Activated CD4-positive, alpha-beta T cell treated with anti-CD3 and anti-CD28 coated beads, Interleukin-2, amount 10 ng/mL, durations not matched to agents 7 days and 5 days (primary cell): ENCODE measurements around the gene ADAMTS10. TPM values are rescaled to one million over a fixed set of nuclear protein-coding genes. Genes with fewer than 3 reads are reported as not detected.

Experiments used
- CTCF ChIA-PET: fragments of 350-600 bp; sonication (Branson Sonifier 250); formaldehyde crosslinking; loops from one replicate; lab custom pipeline; 2021; ENCODE audit warnings: antibody characterized with exemption; lab: Charles Lee
- POLR2A ChIA-PET: fragments of 350-600 bp; sonication (Branson Sonifier 250); formaldehyde crosslinking; loops from one replicate; lab custom pipeline; 2021; ENCODE audit warnings: antibody characterized with exemption; lab: Charles Lee
- DNase-seq: peaks from one replicate; pipeline ENCODE4 v3.0.0-alpha.2; 2020
- H3K27ac Mint-ChIP-seq: one replicate; pipeline ENCODE4 v1.8.0; 2021; ENCODE audit warnings: mild to moderate bottlenecking, moderate library complexity, mixed read lengths
- H3K27me3 Mint-ChIP-seq: one replicate; pipeline ENCODE4 v1.8.0; 2021; ENCODE audit warnings: mixed read lengths
- H3K36me3 Mint-ChIP-seq: one replicate; pipeline ENCODE4 v1.8.0; 2021; ENCODE audit warnings: low read depth, mixed read lengths
- H3K4me1 Mint-ChIP-seq: one replicate; pipeline ENCODE4 v1.8.0; 2021; ENCODE audit warnings: mixed read lengths
- H3K4me3 Mint-ChIP-seq: one replicate; pipeline ENCODE4 v1.8.0; 2021; ENCODE audit warnings: mild to moderate bottlenecking, moderate library complexity, mixed read lengths
- H3K9me3 Mint-ChIP-seq: one replicate; pipeline ENCODE4 v1.8.0; 2021; ENCODE audit warnings: mixed read lengths
- total RNA-seq, 2 experiments: library from RNA; stranded (reverse); gene quantifications; one replicate each; pipeline ENCODE4 v1.2.3, GENCODE V29; 2021

ADAMTS10 gene
- total RNA-seq, 2 experiments from 2014 or later: 10.6 to 15.3 TPM

DNA sequence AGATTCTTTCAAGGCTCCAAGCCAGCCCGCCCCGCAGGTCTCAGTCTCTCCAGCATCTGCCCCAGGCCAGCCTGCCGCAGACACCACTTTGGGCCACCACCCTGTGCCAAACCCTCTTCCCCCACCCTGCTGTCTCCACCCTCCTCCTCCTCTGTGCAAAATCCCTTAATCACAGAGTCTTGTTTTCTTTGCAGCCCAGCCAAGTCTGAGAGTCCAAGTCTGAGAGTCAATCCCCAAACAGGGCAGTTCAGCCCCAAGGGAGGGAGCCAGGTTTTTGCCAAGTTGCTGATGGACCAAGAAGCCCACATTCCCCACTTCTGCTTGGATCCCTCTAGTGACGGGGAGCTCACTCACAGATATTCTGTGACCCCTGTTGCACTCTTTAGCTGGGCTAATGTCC lies 3.1 kb downstream of the ADAMTS10 start:
- Mint-ChIP-seq H3K27me3 (peaks cover 10% of the 10 kb centered on the region), H3K4me3 (no peak overlapping the region), H3K27ac (no peak overlapping the region), H3K36me3 (peaks cover 4% of the 10 kb centered on the region), H3K4me1 (peaks cover 20% of the 10 kb centered on the region), H3K9me3 (peaks cover 6% of the 10 kb centered on the region)
- CTCF ChIA-PET: interaction anchor here (0.6 kb wide), 1 partner anchor 347 kb away, joined by 3 read pairs; no protein-coding TSS in a partner anchor
- POLR2A ChIA-PET: no interaction called here
- no peak for DNase-seq

DNA sequence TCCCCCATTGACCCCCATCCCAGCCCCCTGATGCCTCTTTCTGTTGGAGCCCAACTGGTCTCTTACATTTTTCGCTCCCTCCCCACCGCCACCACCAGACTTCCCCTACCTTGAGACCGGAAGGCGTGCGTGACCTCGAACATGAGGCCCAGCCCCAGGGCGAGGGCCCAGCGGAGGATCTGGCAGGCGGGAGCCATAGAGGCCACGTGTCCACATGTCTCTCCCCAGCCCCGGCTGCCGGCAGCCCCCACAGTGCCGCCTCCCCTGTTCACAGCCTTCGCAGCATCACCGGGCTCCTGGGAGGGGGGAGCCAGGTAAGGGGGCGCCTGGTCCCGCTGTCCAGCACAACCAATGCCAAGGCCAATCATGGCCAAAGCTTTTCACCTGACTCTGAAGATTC lies 5.0 kb downstream of the ADAMTS10 start:
- peaks cover 6% of the 10 kb centered on the region for H3K9me3 Mint-ChIP-seq
- no peak overlapping the region for H3K27ac Mint-ChIP-seq
- no peak overlapping the region for H3K4me3 Mint-ChIP-seq
- H3K27me3 Mint-ChIP-seq: peaks cover 10% of the 10 kb centered on the region
- CTCF ChIA-PET: interaction anchor here (1.3 to 1.5 kb wide), 2 partner anchors 10 to 25 kb away, joined by 3 to 5 read pairs; no protein-coding TSS in a partner anchor
- peaks cover 4% of the 10 kb centered on the region for H3K36me3 Mint-ChIP-seq
- peaks cover 12% of the 10 kb centered on the region for H3K4me1 Mint-ChIP-seq
- no peak for DNase-seq
- POLR2A ChIA-PET: no interaction called here

DNA sequence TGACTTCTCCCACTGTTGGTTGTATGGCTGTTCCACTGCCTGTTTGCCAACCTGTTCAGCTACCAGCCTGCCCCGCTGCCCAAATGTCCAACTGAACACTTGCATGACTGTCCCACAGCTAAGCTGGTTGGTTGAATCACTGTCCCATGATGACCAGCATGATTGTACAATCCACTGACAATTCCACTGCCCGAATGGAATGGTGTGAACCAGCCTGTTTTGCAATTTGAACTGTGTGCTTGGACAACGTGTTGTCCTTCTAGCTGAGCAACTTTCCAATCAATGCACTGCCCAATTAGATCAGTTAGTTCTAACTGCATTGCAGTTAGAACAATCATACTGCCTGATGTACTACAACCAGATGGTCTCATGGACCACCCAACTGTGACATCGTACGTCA lies 8.7 kb downstream of the ADAMTS10 start:
- Mint-ChIP-seq H3K27ac (no peak overlapping the region), H3K4me3 (no peak overlapping the region), H3K36me3 (peaks cover 4% of the 10 kb centered on the region), H3K9me3 (peaks cover 6% of the 10 kb centered on the region), H3K4me1 (no peaks in the 10 kb centered on the region), H3K27me3 (no peaks in the 10 kb centered on the region)
- ChIA-PET POLR2A (no interaction called here), CTCF (no interaction called here)
- DNase-seq: no peak

DNA sequence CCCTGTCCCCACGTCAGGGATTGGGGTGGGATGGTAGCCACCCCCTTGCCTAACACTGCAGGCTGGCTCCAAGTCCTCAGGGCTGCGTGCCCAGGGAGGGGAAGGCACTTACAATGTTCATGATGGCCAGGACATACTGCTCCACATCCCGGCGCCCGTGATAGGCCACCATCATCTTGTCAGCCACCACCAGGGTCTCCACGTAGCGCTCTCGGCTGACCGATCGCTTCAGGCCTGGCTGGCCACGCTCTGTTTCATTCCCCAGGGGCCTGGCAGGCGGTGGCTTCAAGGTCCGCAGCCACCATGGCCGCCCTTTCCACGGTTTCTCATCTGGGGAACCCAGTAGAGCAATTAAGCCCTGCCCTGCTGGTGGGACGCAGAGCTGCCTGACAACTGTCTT lies 9.7 kb downstream of the ADAMTS10 start:
- CTCF ChIA-PET: no interaction called here
- POLR2A ChIA-PET: no interaction called here
- H3K36me3 Mint-ChIP-seq: peaks cover 4% of the 10 kb centered on the region
- no peak overlapping the region for H3K4me3 Mint-ChIP-seq
- H3K27me3 Mint-ChIP-seq: no peaks in the 10 kb centered on the region
- H3K27ac Mint-ChIP-seq: no peak overlapping the region
- DNase-seq: no peak
- H3K4me1 Mint-ChIP-seq: no peaks in the 10 kb centered on the region
- H3K9me3 Mint-ChIP-seq: peaks cover 6% of the 10 kb centered on the region

DNA sequence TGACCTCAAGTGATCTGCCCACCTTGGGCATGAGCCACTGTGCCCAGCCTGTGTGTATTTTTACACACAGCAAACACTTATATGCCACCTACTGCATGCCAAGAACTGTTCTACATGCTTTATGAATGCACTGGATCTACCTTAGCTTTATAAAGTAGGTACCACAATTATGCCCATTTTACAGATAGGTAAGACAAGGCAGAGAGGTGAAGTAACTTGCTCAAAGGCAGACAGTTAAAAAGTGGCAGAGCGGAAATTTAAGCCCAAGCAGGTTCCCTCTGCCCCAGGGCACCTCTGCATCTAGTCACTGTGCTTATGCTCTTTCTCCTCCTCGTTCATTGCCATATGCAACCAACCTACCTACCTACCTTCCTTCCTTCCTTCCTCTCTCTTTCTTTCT lies 10.5 kb downstream of the ADAMTS10 start:
- DNase-seq: no peak
- Mint-ChIP-seq H3K9me3 (peaks cover 3% of the 10 kb centered on the region), H3K27ac (no peak overlapping the region), H3K27me3 (no peaks in the 10 kb centered on the region), H3K36me3 (peaks cover 4% of the 10 kb centered on the region), H3K4me1 (no peaks in the 10 kb centered on the region), H3K4me3 (no peak overlapping the region)
- CTCF ChIA-PET: no interaction called here
- POLR2A ChIA-PET: no interaction called here

DNA sequence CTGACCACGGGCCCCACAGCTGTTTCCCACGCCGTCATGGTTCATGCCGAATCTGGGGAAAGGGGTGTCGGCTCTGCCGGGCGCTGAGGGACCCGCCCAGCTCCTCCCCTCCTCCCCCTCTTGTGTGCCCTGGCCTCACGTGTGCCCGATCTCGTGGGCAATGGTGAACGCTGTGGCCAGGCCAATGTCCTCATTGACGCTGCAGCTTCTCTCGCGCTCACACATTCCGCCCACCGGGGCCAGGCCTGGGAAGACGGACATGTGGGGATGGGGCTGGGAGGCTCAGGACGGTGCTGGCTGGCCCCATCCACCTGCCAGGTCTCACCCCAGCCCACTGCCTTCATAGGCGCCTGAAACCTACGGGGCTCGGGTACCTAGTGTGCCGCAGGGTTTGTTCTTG lies 14.3 kb downstream of the ADAMTS10 start:
- ChIA-PET POLR2A (no interaction called here), CTCF (interaction anchor here (4.0 kb wide), 1 partner anchor 16 kb away, joined by 23 read pairs; no protein-coding TSS in a partner anchor)
- Mint-ChIP-seq H3K27ac (no peak overlapping the region), H3K9me3 (peaks cover 17% of the 10 kb centered on the region), H3K4me1 (peaks cover 13% of the 10 kb centered on the region), H3K27me3 (peaks cover 9% of the 10 kb centered on the region), H3K4me3 (no peak overlapping the region), H3K36me3 (peaks cover 8% of the 10 kb centered on the region)
- DNase-seq: no peak

DNA sequence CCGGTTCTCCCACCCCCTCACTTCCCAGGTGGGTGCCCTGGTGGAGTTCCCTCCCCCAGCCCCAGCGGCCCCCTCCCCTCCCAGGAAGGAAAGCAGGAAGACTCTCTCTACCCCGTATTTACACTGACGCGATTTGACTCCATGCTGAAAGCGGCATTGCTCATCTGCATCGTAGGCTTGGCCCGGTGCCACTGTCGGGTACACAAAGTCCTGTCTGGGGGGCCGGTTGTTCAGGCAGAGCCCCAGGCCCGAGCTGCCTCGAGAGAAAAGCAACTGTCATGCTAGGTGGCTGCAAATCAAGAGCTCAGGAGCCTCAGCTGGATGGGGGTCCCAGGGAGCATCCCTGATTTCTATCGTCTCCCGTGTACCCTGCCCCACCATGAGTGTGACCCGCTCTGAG lies 14.9 kb downstream of the ADAMTS10 start:
- no peak for DNase-seq
- ChIA-PET CTCF (interaction anchor here (4.0 kb wide), 1 partner anchor 15 kb away, joined by 23 read pairs; no protein-coding TSS in a partner anchor), POLR2A (no interaction called here)
- H3K36me3 Mint-ChIP-seq: peaks cover 8% of the 10 kb centered on the region
- H3K4me1 Mint-ChIP-seq: peaks cover 13% of the 10 kb centered on the region
- no peak overlapping the region for H3K27ac Mint-ChIP-seq
- H3K4me3 Mint-ChIP-seq: no peak overlapping the region
- peaks cover 14% of the 10 kb centered on the region for H3K27me3 Mint-ChIP-seq
- peaks cover 17% of the 10 kb centered on the region for H3K9me3 Mint-ChIP-seq

DNA sequence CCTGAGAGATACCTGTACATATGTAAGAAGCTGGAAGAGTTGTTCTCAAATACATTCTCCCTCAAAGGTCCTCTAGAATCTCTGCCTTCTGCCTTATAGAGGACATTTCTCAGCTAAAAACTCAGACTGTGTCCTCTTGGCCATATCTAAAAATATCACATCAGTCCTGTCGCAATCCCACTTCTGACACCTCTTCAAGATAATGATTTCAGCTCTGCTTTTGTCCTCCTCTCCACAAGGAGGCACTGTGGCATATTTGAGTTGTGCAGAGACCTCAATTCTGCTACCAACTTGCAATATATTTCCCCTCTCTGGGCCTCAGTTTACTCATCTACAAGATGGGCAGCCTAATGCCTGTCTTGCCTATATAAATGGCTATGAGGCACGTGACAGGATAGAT lies 16.6 kb downstream of the ADAMTS10 start:
- Mint-ChIP-seq H3K9me3 (peaks cover 17% of the 10 kb centered on the region), H3K4me3 (no peak overlapping the region), H3K4me1 (peaks cover 13% of the 10 kb centered on the region), H3K27ac (no peak overlapping the region), H3K36me3 (peaks cover 8% of the 10 kb centered on the region), H3K27me3 (peaks cover 15% of the 10 kb centered on the region)
- POLR2A ChIA-PET: no interaction called here
- no peak for DNase-seq
- CTCF ChIA-PET: interaction anchor here (1.2 to 4.0 kb wide), 4 partner anchors 9 to 17 kb away, joined by 3 to 23 read pairs (median 7); no protein-coding TSS in a partner anchor

DNA sequence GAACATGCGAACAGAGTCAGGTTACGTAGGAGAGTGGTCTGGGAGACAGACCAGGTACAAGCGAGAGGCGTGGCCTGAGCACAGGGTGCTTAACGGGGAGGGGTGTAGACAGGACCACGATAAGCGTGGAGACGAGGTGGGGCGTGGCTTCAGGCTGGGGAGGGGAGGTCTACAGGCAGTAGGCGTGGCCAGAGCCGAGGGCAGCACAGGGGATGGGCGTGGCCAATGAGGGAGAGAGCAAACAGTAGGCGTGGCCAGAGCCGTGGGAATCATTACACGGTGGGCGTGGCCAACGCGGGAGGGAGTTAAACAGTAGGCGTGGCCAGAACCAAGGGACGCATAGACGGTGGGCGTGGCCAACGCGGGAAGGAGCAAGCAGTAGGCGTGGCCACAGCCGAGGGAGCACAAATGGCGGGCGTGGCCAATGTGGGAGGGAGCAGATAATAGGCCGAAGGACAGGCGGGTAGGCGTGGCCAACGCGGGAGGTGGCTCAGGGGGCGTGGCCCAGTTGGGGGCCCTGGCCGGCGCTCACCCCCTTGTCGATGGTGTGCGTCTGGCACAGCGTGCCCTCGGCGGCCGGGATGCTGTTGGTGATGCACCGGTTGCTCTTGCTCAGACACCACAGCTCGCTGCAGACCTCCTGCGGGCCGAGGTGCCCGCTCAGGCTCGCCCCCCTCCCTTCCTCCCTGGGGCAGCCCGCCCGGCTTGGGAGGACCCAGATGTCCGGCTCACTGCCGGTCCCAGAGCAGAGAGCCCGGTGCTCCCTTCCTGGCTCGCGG lies 18.1 kb downstream of the ADAMTS10 start:
- POLR2A ChIA-PET: no interaction called here
- DNase-seq: peak; percentile 75
- H3K4me1 Mint-ChIP-seq: peaks cover 13% of the 10 kb centered on the region
- H3K27ac Mint-ChIP-seq: no peak overlapping the region
- peaks cover 17% of the 10 kb centered on the region for H3K9me3 Mint-ChIP-seq
- H3K4me3 Mint-ChIP-seq: peak overlapping the region; percentile 53
- H3K27me3 Mint-ChIP-seq: peaks cover 15% of the 10 kb centered on the region
- CTCF ChIA-PET: interaction anchor here (0.7 to 1.6 kb wide), 3 partner anchors 11 to 239 kb away, joined by 3 to 11 read pairs (median 3); no protein-coding TSS in a partner anchor
- H3K36me3 Mint-ChIP-seq: peaks cover 7% of the 10 kb centered on the region

DNA sequence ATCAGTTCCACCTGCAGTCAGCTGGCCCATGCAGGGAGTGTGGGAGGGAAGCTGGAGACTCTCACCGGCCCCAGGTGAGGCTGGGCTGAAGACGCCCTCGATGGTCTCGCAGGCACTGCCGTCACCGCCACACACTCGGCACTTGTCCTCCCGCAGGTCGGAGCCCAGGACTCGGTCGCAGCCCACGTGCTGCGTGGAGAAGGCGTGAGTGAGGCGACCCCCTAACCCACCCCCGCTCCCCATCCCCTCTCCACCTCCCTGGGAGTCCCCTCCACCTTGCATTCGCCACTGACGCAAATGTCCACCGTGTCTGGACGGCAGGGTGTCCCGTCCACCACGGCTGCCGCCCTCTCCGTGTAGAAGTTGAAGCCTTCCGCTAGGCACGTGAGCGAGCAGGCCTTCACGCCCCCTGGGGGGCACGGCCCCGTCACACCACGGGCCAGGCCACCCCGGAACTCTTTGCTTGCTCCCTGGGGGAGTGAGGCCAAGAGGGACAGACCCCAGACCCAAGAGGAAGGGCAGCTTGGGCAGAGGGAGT lies 21.3 kb downstream of the ADAMTS10 start:
- Mint-ChIP-seq H3K4me3 (no peak overlapping the region), H3K36me3 (peaks cover 7% of the 10 kb centered on the region), H3K9me3 (peaks cover 11% of the 10 kb centered on the region), H3K4me1 (peaks cover 13% of the 10 kb centered on the region), H3K27me3 (peaks cover 15% of the 10 kb centered on the region), H3K27ac (no peak overlapping the region)
- ChIA-PET POLR2A (no interaction called here), CTCF (interaction anchor here (1.0 to 3.3 kb wide), 2 partner anchors 8 to 10 kb away, joined by 3 to 19 read pairs; no protein-coding TSS in a partner anchor)
- no peak for DNase-seq

DNA sequence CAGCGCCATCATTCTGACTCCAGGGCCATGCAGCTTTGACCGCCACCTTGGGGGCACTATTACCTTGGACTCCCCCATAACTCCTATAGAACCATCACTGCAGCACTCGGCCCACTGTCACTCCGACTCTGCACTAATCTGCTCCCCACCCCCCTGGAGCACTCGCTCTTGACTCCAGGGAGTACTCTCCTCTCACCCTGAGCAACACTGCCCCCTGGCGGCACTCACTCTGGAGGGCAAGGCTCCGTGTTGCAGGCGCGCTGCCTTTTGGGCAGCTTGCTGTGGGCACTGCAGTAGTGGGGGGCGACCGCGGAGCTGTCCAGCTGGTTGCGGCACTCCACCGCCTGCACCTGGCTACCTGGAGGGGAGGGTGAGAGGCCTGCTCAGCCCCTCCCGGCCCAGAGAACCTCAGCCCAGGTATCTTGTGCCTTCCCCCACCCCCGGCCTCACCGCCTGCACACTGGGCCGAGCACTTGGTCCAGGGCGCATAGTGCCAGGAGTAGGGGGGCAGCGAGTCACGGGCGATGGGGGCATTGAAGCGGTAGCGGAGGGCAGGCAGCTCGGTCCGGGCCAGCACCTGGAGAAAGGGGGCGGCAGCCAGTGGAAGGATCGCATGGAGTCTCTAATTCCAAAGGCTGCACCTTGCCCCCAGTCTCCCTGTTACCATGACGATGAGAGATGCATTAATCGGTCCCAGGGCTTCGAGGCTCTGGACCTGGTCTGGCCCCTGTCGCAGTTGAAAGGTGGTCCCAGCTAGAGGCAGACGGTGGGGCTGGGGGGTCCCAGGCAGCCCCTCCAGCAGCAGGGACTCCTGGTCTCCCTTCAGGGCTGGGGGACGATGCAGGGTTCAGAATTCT lies 24.4 kb downstream of the ADAMTS10 start:
- Mint-ChIP-seq H3K9me3 (no peaks in the 10 kb centered on the region), H3K27ac (no peak overlapping the region), H3K36me3 (no peaks in the 10 kb centered on the region), H3K4me1 (peaks cover 1% of the 10 kb centered on the region), H3K4me3 (no peak overlapping the region), H3K27me3 (peaks cover 5% of the 10 kb centered on the region)
- DNase-seq: peak; percentile 70
- CTCF ChIA-PET: interaction anchor here (0.6 to 2.1 kb wide), 5 partner anchors 8 to 233 kb away, joined by 3 to 6 read pairs (median 3); no protein-coding TSS in a partner anchor
- POLR2A ChIA-PET: no interaction called here
